DMS53 treated with DMSO at 0.1 percent for 48 hours (cell line): ENCODE data around the gene LAMB4.
"Not testable (repeated sequence)": the region's sequence is repeated elsewhere in the genome, so short reads cannot be mapped to it uniquely, and the experiment has no call there.

Source experiments
- DNase-seq: peaks from one replicate; lab custom pipeline; 2025; ENCODE audit not compliant: unreplicated experiment; lab: John Stamatoyannopoulos, UW

LAMB4 gene

DNA sequence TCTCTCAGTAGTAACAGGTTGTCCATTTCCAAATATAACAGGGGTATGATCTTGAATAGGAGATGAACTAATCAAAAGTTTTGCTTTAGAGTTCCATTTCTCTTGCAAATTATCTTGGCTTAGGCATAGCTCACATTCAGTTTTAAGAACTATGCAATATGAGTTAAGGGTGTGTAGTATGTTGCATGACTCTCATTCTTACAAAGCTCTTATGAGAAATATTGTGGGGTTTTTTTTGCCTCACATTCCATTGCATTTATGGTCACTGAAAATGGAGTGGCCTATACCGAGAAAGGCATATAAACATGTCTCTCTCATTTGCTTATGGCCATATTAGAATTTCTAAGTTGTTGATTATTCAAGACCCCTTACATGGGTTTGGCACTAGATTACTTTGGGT, 78.7 kb downstream of the LAMB4 start:
- no peak for DNase-seq

DNA sequence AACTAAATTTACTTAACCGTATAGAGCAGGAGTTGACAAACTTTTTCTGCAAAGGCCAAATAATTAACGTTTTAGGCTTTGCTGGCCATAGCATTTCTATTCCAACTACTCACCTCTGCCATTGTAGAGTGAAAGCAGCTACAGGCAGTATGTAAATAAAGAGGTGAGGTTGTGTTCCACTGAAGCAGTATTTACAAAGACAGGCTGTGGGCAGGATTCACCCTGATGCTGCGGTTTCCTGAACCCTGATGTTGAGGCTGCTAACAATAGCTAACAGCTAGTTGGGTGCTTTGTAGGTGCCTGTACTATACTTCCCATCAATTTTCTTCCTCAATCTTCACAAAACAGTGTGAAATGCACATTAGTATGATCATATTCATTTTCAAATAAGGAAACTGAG, 80.2 kb downstream of the LAMB4 start:
- DNase-seq = peak; percentile 22

DNA sequence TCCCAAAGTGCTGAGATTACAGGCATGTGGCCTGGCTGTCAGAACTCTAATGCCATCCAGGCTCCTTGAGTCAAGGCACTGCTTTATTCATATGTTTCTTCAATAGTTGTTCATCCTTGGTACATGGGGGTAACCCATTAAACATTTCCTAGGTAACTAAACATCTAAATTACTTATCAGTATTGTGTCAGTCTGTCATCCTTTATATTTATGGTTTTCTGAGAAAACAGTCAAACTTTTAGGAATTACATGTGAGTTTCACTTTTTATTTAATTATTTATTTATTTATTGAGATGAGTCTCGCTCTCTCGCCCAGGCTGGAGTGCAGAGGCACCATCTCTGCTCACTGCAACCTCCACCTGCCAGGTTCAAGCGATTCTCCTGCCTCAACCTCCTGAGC, 81.7 kb downstream of the LAMB4 start:
- DNase-seq = no peak

DNA sequence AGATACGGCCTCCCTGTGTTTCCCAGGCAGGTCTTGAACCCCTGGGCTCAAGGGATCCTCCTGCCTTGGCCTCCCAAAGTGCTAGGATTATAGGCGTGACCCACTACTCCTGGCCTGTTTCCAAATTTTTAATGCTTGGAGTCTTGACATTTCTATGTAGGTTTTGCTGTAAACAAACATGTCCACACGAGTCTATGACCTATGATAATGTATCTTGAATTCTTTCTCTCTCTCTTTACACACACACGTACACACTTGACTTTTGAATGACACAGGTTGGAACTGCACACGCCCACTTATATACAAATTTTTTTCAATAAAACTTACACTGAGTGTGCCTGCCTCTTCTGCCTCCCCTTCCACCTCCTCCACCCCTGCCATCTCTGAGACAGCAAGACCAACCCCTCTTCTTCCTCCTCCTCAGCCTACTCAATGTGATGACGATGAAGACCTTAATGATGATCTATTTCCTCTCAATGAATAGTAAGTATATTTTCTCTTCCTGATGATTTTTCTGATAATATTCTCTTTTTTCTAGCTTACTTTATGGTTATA, 83.1 kb downstream of the LAMB4 start:
- DNase-seq = no peak

DNA sequence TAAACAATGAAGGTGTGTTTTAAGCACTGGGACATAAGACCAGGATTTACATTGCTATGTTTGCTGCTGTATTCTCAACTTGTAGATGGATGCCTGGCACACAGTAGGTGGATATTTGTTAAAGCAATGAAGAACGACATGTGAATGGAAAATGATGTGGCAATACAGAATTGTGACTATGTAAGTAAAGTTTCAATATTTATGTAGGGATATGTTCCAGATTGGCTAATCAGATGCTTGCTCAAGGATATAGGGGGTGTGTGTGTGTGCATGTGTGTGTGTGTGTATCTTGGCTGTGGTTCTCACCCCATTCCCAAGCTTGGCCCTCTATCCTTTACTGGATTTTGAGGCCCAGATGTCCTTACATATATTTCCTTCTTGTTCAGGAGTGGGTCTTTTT, 84.5 kb downstream of the LAMB4 start:
- DNase-seq = no peak

DNA sequence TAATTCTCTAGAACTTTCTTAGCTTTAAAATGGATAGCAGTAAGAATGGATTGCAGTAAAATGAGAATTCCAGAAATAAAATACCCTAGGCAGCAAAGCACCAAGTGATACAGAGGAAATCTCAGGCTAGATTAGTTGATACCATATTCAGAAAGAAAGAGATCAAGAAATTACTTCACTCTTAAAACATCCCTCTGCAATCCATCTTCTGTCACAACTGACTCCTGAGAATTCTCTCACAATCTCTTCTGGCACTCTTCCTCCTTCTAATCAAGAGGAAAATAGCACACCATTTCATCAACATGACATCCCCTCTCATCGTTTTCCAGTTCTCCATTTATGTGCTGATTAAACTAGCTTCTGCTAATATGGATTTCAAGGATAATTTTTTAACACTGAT, 85.0 kb downstream of the LAMB4 start:
- no peak for DNase-seq

DNA sequence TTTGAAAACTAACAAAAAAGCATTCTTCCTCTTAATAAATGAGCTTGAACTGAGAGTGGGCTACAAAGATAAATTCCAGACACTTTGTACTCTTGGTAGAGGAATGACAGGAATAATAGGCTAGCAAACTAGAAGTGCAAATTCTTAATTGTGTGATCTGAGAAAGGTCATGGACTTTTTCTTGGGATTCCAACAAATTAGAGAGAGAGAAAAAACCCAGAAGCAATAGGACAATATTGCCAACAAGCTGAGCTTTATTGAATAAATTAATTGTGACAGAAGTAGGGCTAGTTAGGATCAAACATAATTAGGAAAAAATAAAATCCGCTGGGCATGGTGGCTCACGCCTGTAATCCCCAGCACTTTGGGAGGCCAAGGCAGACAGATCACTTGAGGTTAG, 85.8 kb downstream of the LAMB4 start:
- DNase-seq = no peak

DNA sequence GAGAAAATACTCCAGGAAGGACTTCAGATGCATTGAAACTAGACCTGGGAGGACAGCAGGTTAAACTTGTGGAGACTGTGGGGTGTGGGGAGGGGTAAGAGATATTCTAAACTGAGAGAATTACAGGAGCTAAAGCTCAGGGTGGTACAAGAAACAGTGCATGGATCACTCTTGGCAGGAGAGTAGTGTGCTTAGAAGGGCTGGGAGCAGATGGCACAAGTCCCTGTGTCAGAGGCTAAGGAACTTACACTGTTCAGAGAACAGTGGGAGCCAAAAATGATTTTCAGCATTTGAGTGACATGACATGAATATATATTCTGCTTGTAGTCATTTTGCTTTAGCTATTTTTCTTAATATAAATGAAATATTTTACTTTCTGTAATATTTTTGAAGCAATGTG, 91.2 kb downstream of the LAMB4 start:
- DNase-seq = no peak

DNA sequence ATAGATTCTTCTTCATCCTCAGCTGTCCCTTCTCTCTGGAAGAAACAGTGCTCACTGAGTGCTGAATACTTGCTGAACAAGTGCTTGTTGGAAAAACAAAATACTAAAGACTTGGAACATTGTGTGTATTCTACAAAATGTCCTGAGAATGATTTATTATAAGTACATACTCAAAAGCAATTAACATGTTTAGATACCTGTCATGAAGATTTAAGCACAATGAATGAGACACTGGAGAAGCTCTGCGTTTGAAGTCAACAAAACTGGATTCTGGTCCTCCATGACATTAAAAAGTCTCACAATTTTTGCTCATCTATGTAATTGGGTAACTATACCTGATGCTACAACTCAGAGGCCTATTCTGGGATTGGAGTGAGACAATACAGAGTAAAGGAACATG, 92.4 kb downstream of the LAMB4 start:
- no peak for DNase-seq

DNA sequence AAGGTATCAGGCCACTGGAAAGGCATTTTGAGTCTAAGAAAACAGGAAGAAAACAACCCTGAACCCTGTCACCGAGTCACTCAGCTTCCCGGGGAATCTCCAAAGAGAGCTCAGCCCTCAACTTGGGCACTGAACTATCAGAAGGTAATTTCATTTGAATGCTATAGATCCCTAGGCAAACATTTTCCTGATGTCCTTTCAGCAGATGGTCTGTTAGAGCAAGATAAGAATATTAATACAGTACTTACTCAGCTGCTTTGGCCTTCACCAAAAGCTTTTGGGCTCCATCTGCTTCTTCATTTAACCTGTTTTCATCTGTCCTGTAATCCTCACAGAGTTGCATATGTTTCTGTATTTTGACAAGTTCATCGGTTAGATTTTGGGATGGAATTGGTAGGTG, 93.0 kb downstream of the LAMB4 start:
- no peak for DNase-seq

DNA sequence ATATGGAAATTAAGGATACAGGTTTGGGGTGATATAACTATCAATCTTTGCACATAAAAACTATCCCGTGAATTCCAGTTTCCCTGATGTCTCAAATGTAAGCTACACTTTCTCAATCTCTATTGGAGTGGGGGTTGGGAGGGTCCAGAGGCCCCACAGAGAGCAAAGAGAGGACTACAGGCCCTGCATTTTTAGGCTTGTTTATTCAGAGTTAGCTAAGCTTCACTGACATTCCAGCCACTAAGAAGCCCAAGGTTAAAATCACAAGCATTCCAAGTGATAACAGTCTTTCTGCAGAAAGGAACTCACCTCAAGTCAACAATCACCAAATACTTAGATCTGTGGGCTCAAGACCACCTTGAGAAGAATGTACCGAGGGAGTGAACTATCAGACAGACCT, 95.6 kb downstream of the LAMB4 start:
- no peak for DNase-seq

DNA sequence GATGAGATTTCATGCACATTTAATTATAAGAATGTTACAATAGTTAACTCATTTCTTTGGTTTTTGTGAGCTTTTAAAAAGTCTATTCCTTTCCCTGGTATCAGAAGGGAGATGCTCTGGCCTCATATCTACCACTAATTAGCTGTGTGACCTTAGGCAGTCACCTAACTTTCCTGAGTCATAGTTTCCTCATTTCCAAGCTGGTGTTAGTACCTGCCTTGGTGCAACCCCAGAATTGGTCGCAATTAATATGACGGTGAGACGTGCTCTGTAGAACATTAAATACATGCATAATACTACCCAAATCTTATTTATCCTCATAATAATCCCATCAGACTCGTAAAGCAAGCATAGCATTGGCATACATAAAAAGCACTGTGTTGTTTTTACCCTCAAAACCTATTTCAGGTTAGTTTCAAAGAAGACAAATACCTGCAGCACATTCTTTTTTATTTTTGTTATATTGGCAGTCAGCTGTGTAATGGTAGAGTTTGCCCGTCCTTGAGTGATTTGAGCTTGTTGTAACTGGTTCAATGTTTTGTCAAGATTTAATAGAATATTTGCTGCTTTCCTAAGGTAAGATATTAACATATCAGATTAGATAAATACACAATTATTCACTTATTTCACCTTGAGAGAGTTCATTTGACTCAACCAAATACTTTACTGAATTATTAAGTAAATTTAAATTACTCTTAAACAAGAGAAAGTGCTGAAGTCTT, 96.2 kb downstream of the LAMB4 start:
- DNase-seq = no peak

DNA sequence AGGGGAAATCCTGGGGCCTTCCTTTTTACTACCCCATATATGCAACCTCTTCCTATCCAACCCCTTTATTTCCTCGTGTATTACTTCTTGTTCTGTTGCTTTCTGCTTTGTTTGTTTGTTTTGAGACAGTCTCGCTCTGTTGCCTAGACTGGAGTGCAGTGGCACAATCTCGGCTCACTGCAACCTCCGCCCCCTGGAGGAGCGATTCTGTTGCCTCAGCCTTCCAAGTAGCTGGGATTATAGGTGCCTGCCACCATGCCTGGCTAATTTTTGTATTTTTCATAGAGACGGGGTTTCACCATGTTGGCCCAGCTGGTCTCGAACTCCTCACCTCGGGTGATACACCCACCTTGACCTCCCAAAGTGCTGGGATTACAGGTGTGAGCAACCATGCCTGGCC, 96.9 kb downstream of the LAMB4 start:
- DNase-seq = not testable (repeated sequence)

DNA sequence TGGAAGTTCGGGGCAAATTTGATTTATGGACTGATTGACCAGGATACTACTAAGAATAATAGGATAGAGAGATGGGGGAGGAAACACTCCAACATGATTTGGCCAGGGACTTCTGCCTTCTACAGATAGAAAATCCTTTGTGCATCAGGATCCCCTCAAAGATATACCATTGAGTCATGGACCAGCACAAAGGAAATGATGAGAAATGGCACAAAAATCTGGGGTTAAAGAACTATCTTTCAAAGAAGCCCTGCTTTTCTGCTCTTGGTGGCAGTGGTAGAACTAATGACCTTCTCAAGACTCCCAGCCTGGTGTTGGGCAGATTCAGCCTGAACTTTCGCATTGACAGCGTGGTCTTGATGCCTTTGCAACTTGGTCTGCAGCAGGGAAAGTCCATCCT, 99.6 kb downstream of the LAMB4 start:
- no peak for DNase-seq

DNA sequence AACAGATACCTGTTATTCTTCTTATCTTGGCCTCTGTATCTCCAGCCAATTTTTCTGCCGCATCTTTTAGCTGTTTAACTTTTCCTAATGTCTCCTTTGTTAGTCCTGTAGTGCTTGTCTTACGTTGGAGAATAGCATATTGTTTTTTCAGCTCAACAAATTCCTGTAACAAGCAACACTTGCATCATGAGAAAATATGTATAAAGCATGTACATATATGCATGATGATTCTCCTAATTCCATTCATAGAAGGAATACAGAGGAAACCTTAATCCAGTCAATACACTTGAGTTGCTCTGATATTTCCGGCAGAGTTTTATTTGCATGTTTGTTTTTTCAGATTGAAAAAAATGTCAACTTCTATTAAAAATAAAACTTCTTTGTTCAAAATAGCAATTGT, 101.1 kb downstream of the LAMB4 start:
- DNase-seq = no peak

DNA sequence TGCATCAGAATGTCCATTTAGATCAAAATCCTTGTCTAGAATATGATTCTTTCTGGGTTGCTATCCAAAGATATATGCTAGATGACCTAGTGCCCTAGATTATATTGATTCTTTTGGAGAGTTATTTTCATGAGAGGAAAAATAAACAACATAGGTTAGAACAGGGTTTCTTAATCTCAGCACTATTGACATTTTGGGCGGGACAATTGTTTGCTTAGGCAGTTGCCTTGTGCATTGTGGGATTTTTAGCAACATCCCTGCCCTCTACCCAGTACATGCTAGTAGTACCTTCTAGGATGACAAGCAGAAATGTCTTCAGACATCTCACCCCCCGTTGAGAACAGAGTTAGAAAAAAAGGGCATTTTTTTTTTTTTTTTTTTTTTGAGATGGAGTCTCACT, 102.0 kb downstream of the LAMB4 start:
- peak; percentile 33 for DNase-seq

DNA sequence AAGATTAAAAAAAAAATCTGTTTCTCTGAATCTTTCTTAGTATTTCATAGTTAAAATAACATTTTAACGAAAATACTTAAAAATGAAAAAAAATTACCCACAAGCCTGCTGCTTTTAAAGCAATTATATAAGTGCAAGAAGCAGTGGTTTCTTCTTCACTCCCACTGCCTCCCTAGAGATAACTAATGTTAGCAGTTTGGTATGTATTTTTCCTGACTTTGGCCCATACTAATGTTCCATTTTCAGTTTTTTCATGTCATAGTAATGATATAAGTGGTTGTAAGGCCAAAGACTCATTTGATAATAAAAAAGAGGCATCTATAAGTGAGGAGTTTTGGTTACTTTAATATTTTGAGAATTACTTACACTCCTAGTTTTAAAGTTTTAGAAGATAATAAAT, 102.9 kb downstream of the LAMB4 start:
- no peak for DNase-seq

DNA sequence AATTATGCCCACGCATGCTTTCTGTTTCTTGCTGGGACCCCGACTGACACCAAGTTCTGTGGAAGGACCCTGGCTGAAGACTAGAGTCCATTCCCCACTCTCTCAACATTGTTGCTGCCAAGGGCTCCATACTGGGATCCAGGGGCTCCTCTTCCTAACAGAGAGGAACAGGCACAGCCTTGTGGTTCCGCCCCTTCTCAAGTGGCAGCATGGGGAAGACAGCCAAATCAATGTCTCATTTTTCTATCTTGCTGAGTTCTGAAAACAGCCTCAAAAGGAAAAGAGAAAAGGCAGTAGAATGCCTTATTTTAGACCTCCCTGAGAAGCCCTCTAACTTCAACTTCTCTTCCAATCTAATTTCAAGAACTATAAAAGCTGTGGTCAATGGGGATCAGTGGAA, 103.5 kb downstream of the LAMB4 start:
- DNase-seq = no peak

DNA sequence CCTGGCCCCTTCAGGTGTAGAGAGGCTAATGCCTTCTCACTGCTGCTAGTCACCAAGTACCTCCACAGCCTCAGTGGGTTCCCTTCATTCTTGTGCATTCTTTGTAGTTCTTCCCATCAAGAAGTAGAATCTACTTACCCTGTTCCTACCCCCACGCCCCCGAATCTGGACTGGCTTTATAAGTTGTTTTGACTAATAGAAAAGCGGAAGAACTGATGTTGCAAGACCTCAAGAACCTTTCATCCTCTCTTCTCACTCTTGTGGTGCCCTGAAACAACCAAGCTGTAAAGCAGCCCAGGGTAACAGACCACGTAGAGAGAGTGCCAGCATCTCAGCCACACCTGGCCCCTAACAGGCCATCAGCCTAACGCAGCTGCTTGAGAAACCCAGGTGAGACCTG, 104.0 kb downstream of the LAMB4 start:
- no peak for DNase-seq

DNA sequence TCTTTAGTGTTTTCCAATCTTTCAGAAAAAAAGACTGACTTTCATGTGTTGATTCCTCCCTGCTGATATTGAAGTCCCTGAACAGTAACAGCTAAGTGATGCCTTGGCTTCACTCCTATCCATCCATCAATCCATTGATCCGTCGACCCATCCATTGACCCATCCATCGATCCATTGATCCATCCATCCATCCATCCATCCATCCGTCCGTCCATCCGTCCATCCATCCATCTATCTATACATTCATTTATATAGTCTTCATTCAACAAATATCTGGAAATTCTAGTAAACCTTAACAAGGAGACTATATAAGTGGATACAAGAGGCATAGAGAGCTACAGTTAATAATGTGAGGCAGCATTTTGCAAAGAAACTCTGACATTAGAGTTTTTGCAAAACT, 105.6 kb downstream of the LAMB4 start:
- no peak for DNase-seq

DNA sequence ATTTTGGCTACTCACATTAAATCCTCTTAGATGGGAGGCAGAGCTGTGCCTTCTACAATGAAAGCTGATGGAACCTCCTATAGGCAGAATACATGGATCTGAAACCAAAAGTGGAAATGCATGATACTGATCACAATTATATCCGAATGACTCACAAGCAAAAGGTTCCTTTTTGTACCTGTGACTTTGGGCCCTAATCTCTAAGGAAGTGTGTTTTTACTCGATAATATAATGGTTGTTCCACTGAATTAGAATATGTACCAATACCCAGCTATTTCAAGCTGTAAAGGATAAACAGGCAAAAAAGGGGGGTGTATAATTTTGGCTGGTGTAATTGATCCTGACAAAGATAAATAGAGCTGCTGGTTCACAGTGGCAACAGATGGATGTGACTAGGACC, 109.6 kb downstream of the LAMB4 start:
- no peak for DNase-seq

DNA sequence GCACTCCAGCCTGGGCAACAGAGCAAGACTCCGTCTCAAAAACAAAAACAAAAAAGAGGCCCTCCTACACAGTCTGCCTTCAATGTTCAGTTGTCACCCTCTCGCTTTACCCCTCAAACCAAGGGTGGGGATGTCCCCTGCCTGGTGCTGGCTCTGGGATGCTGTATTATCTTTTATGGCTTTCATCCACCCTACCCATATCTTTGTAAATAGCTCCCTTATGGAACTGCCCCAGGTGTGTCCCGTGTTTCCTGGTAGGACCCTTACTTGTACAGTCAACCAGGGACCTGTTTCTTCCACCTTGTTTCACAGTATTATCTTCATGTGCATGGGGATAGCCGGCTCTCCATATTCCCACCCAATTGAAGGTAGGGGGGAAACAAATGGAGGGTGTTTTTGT, 111.5 kb downstream of the LAMB4 start:
- no peak for DNase-seq

DNA sequence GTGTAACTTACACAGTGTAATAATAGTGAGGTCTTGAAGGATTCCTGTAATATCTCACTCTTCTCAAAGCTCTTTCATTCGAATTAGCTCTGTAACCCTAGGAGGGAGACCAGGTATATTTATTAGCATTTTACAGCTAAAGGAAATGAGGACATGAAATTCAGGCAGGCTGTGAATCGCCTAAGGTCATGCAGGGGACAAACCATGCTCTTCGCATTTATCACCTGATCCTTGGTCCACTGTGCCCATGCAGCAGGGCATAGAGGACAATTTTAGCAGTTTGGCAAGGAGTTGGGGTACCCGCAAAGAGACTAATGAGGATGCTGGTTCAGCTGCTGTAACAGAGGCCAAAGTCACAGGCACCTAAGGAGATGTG, 112.4 kb downstream of the LAMB4 start:
- no peak for DNase-seq
